Measurements from ENCODE around the gene GABPB2. TPM values are rescaled to one million over a fixed set of nuclear protein-coding genes. Genes with fewer than 3 reads are reported as not detected.
A peak's percentile ranks its signal among the peaks of the same experiment; 100 is the strongest.

GABPB2 gene
- total and polyA plus RNA-seq, 2 donors (not counting 1 experiment from before 2014, with no cell fraction given): 13.9 to 14.9 TPM

GRCh38 chr1:151058692-151059091 lies 11.9 kb upstream of the GABPB2 start:
- Histone ChIP-seq H3K36me3 (ENCODE audit: control insufficient read depth, insufficient read depth, low read length) (peaks cover 18% of the 10 kb centered on the region), H3K4me2 (ENCODE audit: extremely low read depth, insufficient read depth, low read length) (peak overlapping the region; percentile 100), H3K79me2 (ENCODE audit: control insufficient read depth, insufficient read depth, low read length) (peaks cover 52% of the 10 kb centered on the region), H3K27me3 (ENCODE audit: control insufficient read depth, insufficient read depth, low read length) (no peaks in the 10 kb centered on the region), H4K20me1 (ENCODE audit: control insufficient read depth, extremely low read depth, insufficient read depth, low read length) (peaks cover 2% of the 10 kb centered on the region), H3K4me3 (replicated peaks in 1 of 4; ENCODE audit: control extremely low read depth in 1 of 4, insufficient read depth in 1 of 4, low read depth in 3 of 4, low read length in 4 of 4) (peak overlapping the region; percentile 76 to 90 (median 82)), H3K27ac (ENCODE audit: insufficient read depth, low read length) (peak overlapping the region; percentile 86), H3K9me3 (ENCODE audit: control insufficient read depth, insufficient read depth, low read depth, low read length) (no peaks in the 10 kb centered on the region), H3K4me1 (ENCODE audit: control insufficient read depth, extremely low read depth, insufficient read depth, low read length) (peaks cover 15% of the 10 kb centered on the region), H2AFZ (ENCODE audit: low read length) (no peak overlapping the region), H3K9ac (ENCODE audit: insufficient read depth, low read length) (peak overlapping the region; percentile 97)
- TF ChIP-seq CTCF (conservative IDR thresholded peaks at IDR 0.05 in 1 of 2, IDR thresholded peaks at IDR 0.05 in 1 of 2; ENCODE audit: low read depth in 1 of 2, low read length in 2 of 2): no peak
- TF ChIP-seq EZH2 (IDR thresholded peaks at IDR 0.05; ENCODE audit: low read length, missing control alignments): no peak
- peak; percentile 18 to 27 for DNase-seq (ENCODE audit: low read depth in 2 of 2)

- peak; percentile 77 to 83 for DNase-seq (ENCODE audit: low read depth in 2 of 2)
- TF ChIP-seq CTCF (conservative IDR thresholded peaks at IDR 0.05 in 1 of 2, IDR thresholded peaks at IDR 0.05 in 1 of 2; ENCODE audit: low read depth in 1 of 2, low read length in 2 of 2) (peak; percentile 64 to 69), EZH2 (IDR thresholded peaks at IDR 0.05; ENCODE audit: low read length, missing control alignments) (no peak)
- H3K79me2 ChIP-seq (ENCODE audit: control insufficient read depth, insufficient read depth, low read length): peaks cover 52% of the 10 kb centered on the region
- peak within 1 kb of the TSS; percentile 100 for H3K4me2 ChIP-seq (ENCODE audit: extremely low read depth, insufficient read depth, low read length)
- peak within 1 kb of the TSS; percentile 97 for H3K9ac ChIP-seq (ENCODE audit: insufficient read depth, low read length)
- H3K27ac ChIP-seq (ENCODE audit: insufficient read depth, low read length): peak within 1 kb of the TSS; percentile 86
- no peaks in the 10 kb centered on the region for H3K27me3 ChIP-seq (ENCODE audit: control insufficient read depth, insufficient read depth, low read length)
- H3K4me3 ChIP-seq (replicated peaks in 1 of 4; ENCODE audit: control extremely low read depth in 1 of 4, insufficient read depth in 1 of 4, low read depth in 3 of 4, low read length in 4 of 4): peak within 1 kb of the TSS; percentile 76 to 90 (median 82)
- H3K4me1 ChIP-seq (ENCODE audit: control insufficient read depth, extremely low read depth, insufficient read depth, low read length): peaks cover 15% of the 10 kb centered on the region
- peak within 1 kb of the TSS; percentile 72 for H2AFZ ChIP-seq (ENCODE audit: low read length)
- peaks cover 15% of the 10 kb centered on the region for H3K36me3 ChIP-seq (ENCODE audit: control insufficient read depth, insufficient read depth, low read length)
- H4K20me1 ChIP-seq (ENCODE audit: control insufficient read depth, extremely low read depth, insufficient read depth, low read length): peaks cover 2% of the 10 kb centered on the region
- no peaks in the 10 kb centered on the region for H3K9me3 ChIP-seq (ENCODE audit: control insufficient read depth, insufficient read depth, low read depth, low read length)
Observed at GRCh38 chr1:151059109-151060006, 11.2 kb upstream of the GABPB2 start, which contains the start of gene CDC42SE1. Gene CDC42SE1 (minus strand): TSS chr1:151059622. CDS start chr1:151055730, 3,892 bp downstream.

- peaks cover 49% of the 10 kb centered on the region for H3K79me2 ChIP-seq (ENCODE audit: control insufficient read depth, insufficient read depth, low read length)
- H3K36me3 ChIP-seq (ENCODE audit: control insufficient read depth, insufficient read depth, low read length): peaks cover 9% of the 10 kb centered on the region
- peak within 1 kb of the TSS; percentile 72 for H2AFZ ChIP-seq (ENCODE audit: low read length)
- H3K4me3 ChIP-seq (replicated peaks in 1 of 4; ENCODE audit: control extremely low read depth in 1 of 4, insufficient read depth in 1 of 4, low read depth in 3 of 4, low read length in 4 of 4): peak within 1 kb of the TSS; percentile 76 to 90 (median 82)
- DNase-seq (ENCODE audit: low read depth in 2 of 2): peak; percentile 58 to 86
- H3K9ac ChIP-seq (ENCODE audit: insufficient read depth, low read length): peak within 1 kb of the TSS; percentile 97
- H3K4me2 ChIP-seq (ENCODE audit: extremely low read depth, insufficient read depth, low read length): peak within 1 kb of the TSS; percentile 68
- H4K20me1 ChIP-seq (ENCODE audit: control insufficient read depth, extremely low read depth, insufficient read depth, low read length): peaks cover 2% of the 10 kb centered on the region
- no peaks in the 10 kb centered on the region for H3K9me3 ChIP-seq (ENCODE audit: control insufficient read depth, insufficient read depth, low read depth, low read length)
- TF ChIP-seq CTCF (conservative IDR thresholded peaks at IDR 0.05 in 1 of 2, IDR thresholded peaks at IDR 0.05 in 1 of 2; ENCODE audit: low read depth in 1 of 2, low read length in 2 of 2) (no peak), EZH2 (IDR thresholded peaks at IDR 0.05; ENCODE audit: low read length, missing control alignments) (no peak)
- H3K4me1 ChIP-seq (ENCODE audit: control insufficient read depth, extremely low read depth, insufficient read depth, low read length): peaks cover 15% of the 10 kb centered on the region
- H3K27ac ChIP-seq (ENCODE audit: insufficient read depth, low read length): peak within 1 kb of the TSS; percentile 86
- no peaks in the 10 kb centered on the region for H3K27me3 ChIP-seq (ENCODE audit: control insufficient read depth, insufficient read depth, low read length)
Observed at GRCh38 chr1:151060007-151060656, 10.4 kb upstream of the GABPB2 start, which contains the start of gene MLLT11. Gene MLLT11 (plus strand): TSS chr1:151060397. CDS start chr1:151067225, 6,828 bp downstream.

All from fibroblast of lung (primary cell).